ENCODE results near the gene LVRN. TPM values are rescaled to one million over a fixed set of nuclear protein-coding genes. Genes with fewer than 3 reads are reported as not detected.

The LVRN gene
- total RNA-seq, 3 donors from 2014 or later, result 1.0 to 1.8 (median 1.6) TPM

- ATAC-seq, result no peak
- no peak for DNase-seq
These were observed 51.0 kb downstream of the LVRN start for GRCh38 chr5:116013207-116013785.

DNA sequence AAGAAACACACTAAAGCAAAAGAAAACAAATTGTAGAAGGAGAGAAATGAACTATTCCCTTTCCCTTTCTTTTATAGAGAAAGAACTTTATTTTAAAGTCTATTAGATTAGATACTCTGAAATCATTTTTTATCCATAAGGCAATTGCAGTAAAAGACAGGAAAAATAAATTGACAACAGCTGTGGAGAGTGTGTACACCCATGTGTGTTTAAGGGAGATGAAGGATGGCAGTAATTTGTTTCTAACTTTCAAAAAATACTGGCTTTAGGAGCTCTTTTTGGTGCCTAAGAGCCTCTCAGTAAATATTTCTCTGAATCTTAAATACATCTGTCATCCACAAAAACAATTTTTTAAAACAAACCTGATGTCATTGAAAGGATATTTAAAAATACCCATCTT, 51.7 kb downstream of the LVRN start:
- H3K9me3 ChIP-seq, result no peaks in the 10 kb centered on the region
- TF ChIP-seq CTCF (IDR thresholded peaks at IDR 0.05), result no peak
- ATAC-seq (no peak), DNase-seq (no peak)
- intact Hi-C loops (cut with DNase I, micrococcal nuclease), result no loop called here
- H3K36me3 ChIP-seq (ENCODE audit: low read depth), result no peaks in the 10 kb centered on the region
- H3K4me3 ChIP-seq, result no peak overlapping the region
- no peaks in the 10 kb centered on the region for H3K4me1 ChIP-seq (ENCODE audit: low read depth)

More at GRCh38 chr5:116013207-116013785, 51.0 kb downstream of the LVRN start:
- TF ChIP-seq CTCF (IDR thresholded peaks at IDR 0.05), result no peak
- H3K4me1 ChIP-seq (ENCODE audit: low read depth), result no peaks in the 10 kb centered on the region
- no peaks in the 10 kb centered on the region for H3K36me3 ChIP-seq (ENCODE audit: low read depth)
- intact Hi-C loops (cut with DNase I, micrococcal nuclease), result no loop called here
- no peaks in the 10 kb centered on the region for H3K9me3 ChIP-seq
- no peak overlapping the region for H3K4me3 ChIP-seq

DNA sequence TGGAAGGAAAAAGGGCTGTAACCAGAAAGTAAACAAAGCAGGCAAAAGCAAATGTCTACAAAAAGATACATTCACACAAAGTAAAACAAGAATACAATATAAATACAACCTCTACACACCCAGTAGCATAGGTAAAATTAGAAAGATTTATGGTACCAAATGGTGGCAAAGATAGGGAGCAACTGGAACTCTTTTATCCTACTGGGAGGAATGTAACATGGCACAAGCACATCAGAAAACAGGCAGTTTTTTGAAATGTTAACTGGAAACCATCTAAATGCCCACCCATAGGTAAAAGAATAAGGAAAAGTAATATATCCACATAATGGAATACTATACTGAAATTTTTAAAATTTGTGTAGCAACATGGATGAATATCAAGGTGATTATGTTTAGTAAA, 61.3 kb downstream of the LVRN start:
- no peak for TF ChIP-seq CTCF (IDR thresholded peaks at IDR 0.05)
- H3K9me3 ChIP-seq, result no peaks in the 10 kb centered on the region
- no peak for ATAC-seq
- intact Hi-C loops (cut with DNase I, micrococcal nuclease), result no loop called here
- no peak for DNase-seq
- no peaks in the 10 kb centered on the region for H3K36me3 ChIP-seq (ENCODE audit: low read depth)
- H3K4me3 ChIP-seq, result no peak overlapping the region
- H3K4me1 ChIP-seq (ENCODE audit: low read depth), result no peaks in the 10 kb centered on the region

- no peak for TF ChIP-seq CTCF (IDR thresholded peaks at IDR 0.05)
- H3K36me3 ChIP-seq (ENCODE audit: low read depth), result no peaks in the 10 kb centered on the region
- no peak for ATAC-seq
- H3K9me3 ChIP-seq, result no peaks in the 10 kb centered on the region
- intact Hi-C loops (cut with DNase I, micrococcal nuclease), result no loop called here
- DNase-seq, result no peak
- no peaks in the 10 kb centered on the region for H3K4me1 ChIP-seq (ENCODE audit: low read depth)
- H3K4me3 ChIP-seq, result no peak overlapping the region
These were observed 63.6 kb downstream of the LVRN start for GRCh38 chr5:116025866-116026265.

DNA sequence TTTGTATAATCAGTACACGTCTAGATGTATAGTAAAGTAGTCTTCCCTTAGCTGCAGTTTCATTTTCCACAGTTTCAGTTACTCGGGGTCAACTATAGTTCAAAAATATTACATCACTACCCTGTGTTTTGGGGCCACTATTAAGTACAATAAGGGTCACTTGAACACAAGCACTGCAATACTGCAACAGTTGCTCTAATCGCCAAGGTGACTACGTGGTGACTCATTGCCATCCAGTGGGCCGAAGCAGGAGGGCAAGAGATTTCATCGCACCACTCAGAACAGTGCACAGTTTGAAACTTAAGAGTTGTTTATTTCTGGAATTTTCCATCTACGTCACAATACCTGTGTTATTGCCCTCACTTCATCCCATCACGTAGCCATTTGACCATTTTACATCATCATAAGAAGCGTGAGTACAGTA, 69.8 kb downstream of the LVRN start, which contains the start of gene ARL14EPL:
Gene ARL14EPL, plus strand, starts transcription at position 379 of the 424 bp plus-strand sequence. CDS start 18,994 bp downstream, outside the sequence.
- intact Hi-C loops (cut with DNase I, micrococcal nuclease), result no loop called here
- Histone ChIP-seq H3K36me3 (ENCODE audit: low read depth) (no peaks in the 10 kb centered on the region), H3K9me3 (no peaks in the 10 kb centered on the region), H3K4me1 (ENCODE audit: low read depth) (no peaks in the 10 kb centered on the region), H3K4me3 (no peak within 1 kb of the TSS)
- ATAC-seq (no peak), DNase-seq (no peak)
- TF ChIP-seq CTCF (IDR thresholded peaks at IDR 0.05), result no peak

GRCh38 chr5:116032991-116033390, 70.7 kb downstream of the LVRN start:
- Histone ChIP-seq H3K4me1 (ENCODE audit: low read depth) (no peaks in the 10 kb centered on the region), H3K36me3 (ENCODE audit: low read depth) (no peaks in the 10 kb centered on the region), H3K4me3 (no peak overlapping the region), H3K9me3 (no peaks in the 10 kb centered on the region)
- intact Hi-C loops (cut with DNase I, micrococcal nuclease), result no loop called here
- no peak for TF ChIP-seq CTCF (IDR thresholded peaks at IDR 0.05)
- DNase-seq, result no peak
- ATAC-seq, result no peak
